UCSD-AML1 (cell line): Measurements from ENCODE around the gene GALNT18.

Source experiments
- DNase-seq: peaks from one replicate; lab custom pipeline; 2025; ENCODE audit not compliant: unreplicated experiment; lab: John Stamatoyannopoulos, UW

Gene GALNT18

GRCh38 chr11:11289669-11290068 is 332.1 kb downstream of the GALNT18 start:
- DNase-seq = no peak

- no peak for DNase-seq
Measured at GRCh38 chr11:11288972-11289616, 332.7 kb downstream of the GALNT18 start.

- DNase-seq = no peak
Measured at GRCh38 chr11:11284481-11284880, 337.3 kb downstream of the GALNT18 start.

DNA sequence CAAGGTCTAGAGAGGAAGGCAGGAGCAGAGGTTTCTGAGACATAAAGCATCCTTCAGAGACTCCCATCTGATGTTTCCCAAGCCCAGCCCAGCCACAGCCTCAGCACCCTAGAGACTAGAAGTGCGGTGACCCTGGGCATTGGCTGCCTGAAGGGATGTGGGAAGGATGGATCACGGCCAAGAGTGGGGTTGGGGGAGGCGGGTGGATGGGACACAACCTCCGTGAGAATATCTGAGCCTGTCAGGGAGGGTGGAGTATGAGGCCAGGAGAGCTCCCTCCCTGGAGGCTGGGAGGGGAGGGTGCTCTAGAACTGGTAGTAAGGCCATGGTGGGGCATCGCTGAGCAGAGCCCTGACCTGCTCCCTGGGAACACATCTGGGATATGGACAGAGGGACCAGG is 340.2 kb downstream of the GALNT18 start:
- no peak for DNase-seq

- no peak for DNase-seq
Measured at GRCh38 chr11:11280826-11281225, 341.0 kb downstream of the GALNT18 start.

- no peak for DNase-seq
Measured at GRCh38 chr11:11279956-11280689, 341.7 kb downstream of the GALNT18 start.

GRCh38 chr11:11272254-11272653 is 349.6 kb downstream of the GALNT18 start:
- DNase-seq = no peak

GRCh38 chr11:11270236-11270775 is 351.5 kb downstream of the GALNT18 start:
- DNase-seq = no peak

- no peak for DNase-seq
Measured at GRCh38 chr11:11268706-11269105, 353.1 kb downstream of the GALNT18 start.

GRCh38 chr11:11268119-11268518 is 353.7 kb downstream of the GALNT18 start:
- no peak for DNase-seq

- no peak for DNase-seq
Measured at GRCh38 chr11:11267312-11267711, 354.5 kb downstream of the GALNT18 start.

DNA sequence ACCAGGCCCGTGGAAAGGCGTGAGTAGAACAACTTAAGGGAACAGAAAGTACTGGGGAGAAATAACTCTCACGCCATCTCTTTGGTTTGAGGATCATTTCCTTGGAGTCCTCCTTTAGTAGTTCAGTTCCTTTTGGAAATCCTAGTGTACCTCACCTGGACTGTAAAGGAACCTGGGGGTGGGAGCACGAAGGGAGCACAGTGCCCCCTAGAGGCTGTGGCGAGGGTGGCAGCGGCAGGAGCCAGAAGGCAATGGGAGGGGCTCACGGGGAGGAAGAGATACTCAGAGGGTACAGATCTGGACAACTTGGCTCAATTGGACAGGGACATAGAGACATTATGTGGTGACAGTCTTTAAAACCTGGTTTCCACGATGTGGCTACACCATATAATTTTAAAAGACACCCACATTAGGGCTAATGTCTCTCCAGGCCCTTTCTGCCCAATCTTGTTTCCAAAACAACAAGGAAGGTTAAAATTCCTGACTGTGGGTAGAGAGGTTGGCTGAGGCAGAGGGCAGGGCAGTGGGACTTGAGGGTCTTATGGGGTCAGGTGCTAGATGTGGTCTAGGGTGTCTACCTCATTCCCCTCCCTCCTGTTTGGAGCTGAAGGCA is 355.7 kb downstream of the GALNT18 start:
- peak; percentile 57 for DNase-seq

- no peak for DNase-seq
Measured at GRCh38 chr11:11265320-11265719, 356.5 kb downstream of the GALNT18 start.

- DNase-seq = peak; percentile 23
Measured at GRCh38 chr11:11263238-11264005, 358.4 kb downstream of the GALNT18 start.

GRCh38 chr11:11262171-11262920 is 359.5 kb downstream of the GALNT18 start:
- DNase-seq = no peak

DNA sequence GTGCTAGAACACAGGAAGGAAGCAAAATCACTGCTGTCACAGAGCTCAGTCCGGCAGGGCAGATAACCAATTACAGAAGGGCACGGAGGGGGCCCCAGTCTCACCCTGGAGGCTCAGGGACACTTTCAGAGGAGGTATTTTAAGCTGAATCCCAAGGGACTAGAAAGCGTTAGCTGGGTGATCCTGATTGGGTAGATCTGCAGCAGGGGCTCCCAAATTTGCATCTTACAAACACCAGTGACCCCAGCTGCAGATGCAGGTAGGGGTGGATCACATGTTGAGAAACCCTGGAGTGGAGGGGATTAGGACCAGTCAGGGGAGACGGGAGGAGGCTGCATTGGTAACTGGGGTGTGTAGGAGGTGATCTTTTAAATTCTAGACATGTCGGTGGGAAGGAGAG is 360.2 kb downstream of the GALNT18 start:
- DNase-seq = no peak

DNA sequence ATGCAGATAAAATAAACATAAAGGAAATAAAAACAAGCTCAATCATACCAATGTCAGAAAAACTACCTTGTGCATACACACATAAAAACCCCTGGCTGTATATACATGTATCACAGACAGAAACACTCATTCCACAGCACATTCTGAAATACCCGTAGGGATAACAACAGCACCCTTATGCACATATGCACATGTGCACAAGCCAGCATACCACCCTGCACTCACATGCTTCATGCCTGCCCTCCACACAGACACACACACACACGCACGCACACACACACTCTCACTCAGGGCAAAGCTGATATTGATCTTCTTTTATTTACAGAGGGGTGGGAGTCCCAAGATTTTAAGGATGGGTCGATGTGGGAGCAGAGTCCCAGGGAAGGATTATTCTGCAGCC is 360.9 kb downstream of the GALNT18 start:
- no peak for DNase-seq

GRCh38 chr11:11253995-11254394 is 367.8 kb downstream of the GALNT18 start:
- no peak for DNase-seq

- DNase-seq = no peak
Measured at GRCh38 chr11:11253497-11253896, 368.3 kb downstream of the GALNT18 start.

GRCh38 chr11:11252403-11252802 is 369.4 kb downstream of the GALNT18 start:
- no peak for DNase-seq
